ENCODE measurements around the gene WNT3.

GRCh38 chr17:46727572-46728348 is 90.7 kb downstream of the WNT3 start:
- no peak for TF ChIP-seq CTCF (IDR thresholded peaks at IDR 0.05 in 2 of 3, conservative IDR thresholded peaks at IDR 0.05 in 1 of 3; ENCODE audit: borderline replicate concordance in 1 of 3, insufficient read depth in 1 of 3, low read depth in 2 of 3, low read length in 2 of 3)
- TF ChIP-seq EZH2 (IDR thresholded peaks at IDR 0.05) = no peak
- TF ChIP-seq POLR2A (IDR thresholded peaks at IDR 0.05; ENCODE audit: borderline replicate concordance, extremely low read depth, insufficient read depth, insufficient read length) = no peak
- no peak for TF ChIP-seq POLR2AphosphoS5 (IDR thresholded peaks at IDR 0.05; ENCODE audit: low read depth, low read length)
- TF ChIP-seq, protein P1, sequence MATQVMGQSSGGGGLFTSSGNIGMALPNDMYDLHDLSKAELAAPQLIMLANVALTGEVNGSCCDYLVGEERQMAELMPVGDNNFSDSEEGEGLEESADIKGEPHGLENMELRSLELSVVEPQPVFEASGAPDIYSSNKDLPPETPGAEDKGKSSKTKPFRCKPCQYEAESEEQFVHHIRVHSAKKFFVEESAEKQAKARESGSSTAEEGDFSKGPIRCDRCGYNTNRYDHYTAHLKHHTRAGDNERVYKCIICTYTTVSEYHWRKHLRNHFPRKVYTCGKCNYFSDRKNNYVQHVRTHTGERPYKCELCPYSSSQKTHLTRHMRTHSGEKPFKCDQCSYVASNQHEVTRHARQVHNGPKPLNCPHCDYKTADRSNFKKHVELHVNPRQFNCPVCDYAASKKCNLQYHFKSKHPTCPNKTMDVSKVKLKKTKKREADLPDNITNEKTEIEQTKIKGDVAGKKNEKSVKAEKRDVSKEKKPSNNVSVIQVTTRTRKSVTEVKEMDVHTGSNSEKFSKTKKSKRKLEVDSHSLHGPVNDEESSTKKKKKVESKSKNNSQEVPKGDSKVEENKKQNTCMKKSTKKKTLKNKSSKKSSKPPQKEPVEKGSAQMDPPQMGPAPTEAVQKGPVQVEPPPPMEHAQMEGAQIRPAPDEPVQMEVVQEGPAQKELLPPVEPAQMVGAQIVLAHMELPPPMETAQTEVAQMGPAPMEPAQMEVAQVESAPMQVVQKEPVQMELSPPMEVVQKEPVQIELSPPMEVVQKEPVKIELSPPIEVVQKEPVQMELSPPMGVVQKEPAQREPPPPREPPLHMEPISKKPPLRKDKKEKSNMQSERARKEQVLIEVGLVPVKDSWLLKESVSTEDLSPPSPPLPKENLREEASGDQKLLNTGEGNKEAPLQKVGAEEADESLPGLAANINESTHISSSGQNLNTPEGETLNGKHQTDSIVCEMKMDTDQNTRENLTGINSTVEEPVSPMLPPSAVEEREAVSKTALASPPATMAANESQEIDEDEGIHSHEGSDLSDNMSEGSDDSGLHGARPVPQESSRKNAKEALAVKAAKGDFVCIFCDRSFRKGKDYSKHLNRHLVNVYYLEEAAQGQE (IDR thresholded peaks at IDR 0.05; ENCODE audit: low read depth) = no peak

Measured in HCT116 (cell line).